Adrenal gland (tissue), 12 donors: Measurements from ENCODE around the gene TBC1D13. TPM values are rescaled to one million over a fixed set of nuclear protein-coding genes. Genes with fewer than 3 reads are reported as not detected.
"Not testable (repeated sequence)": the region's sequence is repeated elsewhere in the genome, so short reads cannot be mapped to it uniquely, and the experiment has no call there.

Experiments used
- DNase-seq, 7 donors: peaks; one replicate each; pipeline ENCODE4 v3.0.0-alpha.2; 2019 to 2020
- H3K27ac ChIP-seq, 5 donors: fragments of 200-600 bp; sonication (generic) in 4 of 5; 1 replicate in 3 of 5; 2 replicates in 2 of 5; pipeline versions ENCODE4 v1.5.1 to v1.8.0; 2016 to 2020; ENCODE audit warnings: mild to moderate bottlenecking in 1 of 5
- H3K27me3 ChIP-seq: fragments of 200-600 bp; 2 replicates; pipeline ENCODE4 v1.8.0; 2021
- H3K36me3 ChIP-seq, 2 donors: fragments of 200-600 bp; replicated peaks in 1 of 2; 1 replicate in 1 of 2; 2 replicates in 1 of 2; pipeline versions ENCODE4 v1.5.1 to v1.8.0; 2018 to 2022
- H3K4me1 ChIP-seq, 2 donors: fragments of 200-600 bp; replicated peaks in 1 of 2; 1 replicate in 1 of 2; 2 replicates in 1 of 2; pipeline versions ENCODE4 v1.5.1 to v1.8.0; 2018 to 2021
- H3K4me3 ChIP-seq, 4 donors: fragments of 200-600 bp; sonication (generic) in 3 of 4; one replicate each; pipeline ENCODE4 v1.5.1; 2016 to 2018
- H3K9me3 ChIP-seq, 3 donors: fragments of 200-600 bp; sonication (generic) in 1 of 3; replicated peaks in 1 of 3; 1 replicate in 2 of 3; 2 replicates in 1 of 3; pipeline versions ENCODE4 v1.5.1 to v1.8.0; 2016 to 2021
- CTCF ChIP-seq, 6 experiments: fragments of 450-650 bp in 4 of 6; fragments of 200-600 bp in 2 of 6; sonication (generic) in 1 of 6; IDR thresholded peaks; 1 replicate in 5 of 6; 2 replicates in 1 of 6; pipeline versions ENCODE4 v1.5.1 to v1.8.0; 2016 to 2021; ENCODE audit warnings: antibody characterized with exemption in 6 of 6, mild to moderate bottlenecking in 2 of 6, moderate library complexity in 1 of 6
- POLR2A ChIP-seq, 2 donors: fragments of 450-650 bp; IDR thresholded peaks; one replicate each; pipeline ENCODE4 v1.6.1; 2017; ENCODE audit warnings: antibody characterized with exemption in 2 of 2, mild to moderate bottlenecking in 2 of 2, moderate library complexity in 1 of 2
- WGBS, 4 donors: extraction: QIAGEN DNeasy Blood & Tissue Kit in 2 of 4; methylation state at CpG; one replicate each; pipeline versions ENCODE4 v1.1.5 to v1.1.7; 2013 to 2017; 5-methylcytosine and 5-hydroxymethylcytosine counted together
- intact Hi-C, 2 donors: fragments of 100-400 bp; cut with DNase I; formaldehyde crosslinking; loops; one replicate each; pipeline versions ENCODE4 v1.14.1 to v1.15.0; 2022 to 2023
- polyA plus RNA-seq, 3 donors: library from polyadenylated mRNA; stranded (reverse); fragments of 200-250 nt in 2 of 3; fragments of 350-450 nt in 1 of 3; fragmentation: Illumina TruSeq in 1 of 3; extraction: RNeasy Lipid Tissue Mini Kit (QIAGEN cat#74804) in 1 of 3; gene quantifications; one replicate each; pipeline ENCODE4 v1.2.3, GENCODE V29; 2013 to 2014
- total RNA-seq, 9 donors: library from RNA; depleted of rRNA in 4 of 9; stranded (reverse); fragments of >200 nt in 4 of 9; fragments of 120-200 nt in 1 of 9; fragmentation: NEBNext Ultra II Directional in 1 of 9; extraction: Animal tissue kit (Norgen Biotek cat#: 25700) in 1 of 9; gene quantifications; one replicate each; pipeline versions ENCODE4 v1.1.0 to v1.2.4, GENCODE V29; 2013 to 2023
- donor health status: healthy with polysubstance abuse.
- donor health status: Bipolar disorder and iron deficiency.
- donor health status: DM: yes; HTN: yes; CAD: no.
- donor health status: DM: no; HTN: no; CAD: no.
- donor health status: DM: no; HTN: no; CAD: no.
- donor health status: DM: yes; HTN: yes; CAD: no.

Gene TBC1D13
- total and polyA plus RNA-seq, 12 donors: 15.9 to 72.7 (median 29.0) TPM

GRCh38 chr9:128792978-128793686 is 6.1 kb downstream of the TBC1D13 start:
- 36 to 67% (median 47%) methylated on average over 8 of the region's 8 CpGs for WGBS, 4 donors
- peak in 6 of 7 donors; percentile 55 to 73 (median 68) for DNase-seq
- H3K9me3 ChIP-seq: no peaks in the 10 kb centered on the region
- intact Hi-C loops: no loop called here
- peaks cover 7 to 28% of the 10 kb centered on the region in 2 donors for H3K4me1 ChIP-seq
- no peaks in the 10 kb centered on the region for H3K27me3 ChIP-seq
- H3K36me3 ChIP-seq: peaks cover 0 to 61% of the 10 kb centered on the region in 2 donors
- TF ChIP-seq CTCF (IDR thresholded peaks at IDR 0.05): no peak
- TF ChIP-seq POLR2A (IDR thresholded peaks at IDR 0.05): no peak
- H3K27ac ChIP-seq: peak overlapping the region in 4 of 5 donors; percentile 6 to 80 (median 64)
- H3K4me3 ChIP-seq: no peak overlapping the region

- H3K27ac ChIP-seq, H3K27me3 ChIP-seq, DNase-seq, H3K4me3 ChIP-seq, intact Hi-C loops, H3K9me3 ChIP-seq: not testable (repeated sequence)
- peaks cover 4 to 21% of the 10 kb centered on the region in 2 donors for H3K4me1 ChIP-seq
- WGBS, 4 donors: 41 to 55% (median 47%) methylated on average over 2 of the region's 2 CpGs
- peaks cover 0 to 76% of the 10 kb centered on the region in 2 donors for H3K36me3 ChIP-seq
Observed at GRCh38 chr9:128794961-128795360, 7.9 kb downstream of the TBC1D13 start.

GRCh38 chr9:128798896-128799295 is 11.8 kb downstream of the TBC1D13 start:
- H3K9me3 ChIP-seq: no peaks in the 10 kb centered on the region
- H3K4me3 ChIP-seq: no peak overlapping the region
- H3K36me3 ChIP-seq: peaks cover 0 to 69% of the 10 kb centered on the region in 2 donors
- 66 to 95% (median 89%) methylated on average over 5 to 8 of the region's 8 CpGs for WGBS, 4 donors
- DNase-seq: no peak
- no peaks in the 10 kb centered on the region for H3K27me3 ChIP-seq
- intact Hi-C loops: no loop called here
- no peak for TF ChIP-seq POLR2A (IDR thresholded peaks at IDR 0.05)
- TF ChIP-seq CTCF (IDR thresholded peaks at IDR 0.05): no peak
- H3K4me1 ChIP-seq: no peaks in the 10 kb centered on the region
- no peak overlapping the region for H3K27ac ChIP-seq

- no peaks in the 10 kb centered on the region for H3K27me3 ChIP-seq
- TF ChIP-seq POLR2A (IDR thresholded peaks at IDR 0.05): no peak
- no peak for TF ChIP-seq CTCF (IDR thresholded peaks at IDR 0.05)
- WGBS, 4 donors: 95 to 98% (median 96%) methylated on average over 7 of the region's 7 CpGs
- DNase-seq: no peak
- H3K36me3 ChIP-seq: peaks cover 0 to 72% of the 10 kb centered on the region in 2 donors
- H3K4me3 ChIP-seq: no peak overlapping the region
- H3K4me1 ChIP-seq: no peaks in the 10 kb centered on the region
- H3K27ac ChIP-seq: no peak overlapping the region
- no peaks in the 10 kb centered on the region for H3K9me3 ChIP-seq
- intact Hi-C loops: no loop called here
Observed at GRCh38 chr9:128800061-128800460, 13.0 kb downstream of the TBC1D13 start.

- TF ChIP-seq POLR2A (IDR thresholded peaks at IDR 0.05) (no peak), CTCF (IDR thresholded peaks at IDR 0.05) (no peak)
- 94 to 97% (median 96%) methylated on average over 4 of the region's 4 CpGs for WGBS, 4 donors
- no peaks in the 10 kb centered on the region for H3K4me1 ChIP-seq
- H3K27me3 ChIP-seq: no peaks in the 10 kb centered on the region
- H3K36me3 ChIP-seq: peaks cover 0 to 87% of the 10 kb centered on the region in 2 donors
- H3K4me3 ChIP-seq: no peak overlapping the region
- no peaks in the 10 kb centered on the region for H3K9me3 ChIP-seq
- intact Hi-C loops: no loop called here
- no peak overlapping the region for H3K27ac ChIP-seq
- no peak for DNase-seq
Observed at GRCh38 chr9:128802482-128802881, 15.4 kb downstream of the TBC1D13 start.
